ENCODE data around the gene RTN4IP1.

Gene RTN4IP1

DNA sequence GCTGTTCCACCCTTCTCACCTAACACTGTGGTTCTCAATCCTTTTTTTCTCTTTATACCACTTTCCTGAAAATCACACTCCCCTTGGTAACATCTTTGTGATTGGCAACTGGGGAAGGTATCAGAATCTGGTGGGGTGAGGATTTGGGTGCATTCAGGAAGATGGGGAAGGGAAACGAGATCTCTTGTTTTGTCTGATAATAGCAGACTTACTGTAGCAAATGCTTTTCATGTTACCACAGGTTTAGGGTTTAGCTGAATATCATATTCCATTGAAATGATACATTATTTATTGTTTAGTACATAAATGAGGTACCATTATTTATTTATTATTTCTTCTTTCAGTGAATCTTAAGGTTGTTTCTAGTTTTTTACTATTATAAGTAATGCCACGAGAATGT is 100.8 kb downstream of the RTN4IP1 start:
- H3K27ac ChIP-seq, result peak overlapping the region; percentile 98
- no peak for DNase-seq (ENCODE audit: low read depth, low spot score)

DNA sequence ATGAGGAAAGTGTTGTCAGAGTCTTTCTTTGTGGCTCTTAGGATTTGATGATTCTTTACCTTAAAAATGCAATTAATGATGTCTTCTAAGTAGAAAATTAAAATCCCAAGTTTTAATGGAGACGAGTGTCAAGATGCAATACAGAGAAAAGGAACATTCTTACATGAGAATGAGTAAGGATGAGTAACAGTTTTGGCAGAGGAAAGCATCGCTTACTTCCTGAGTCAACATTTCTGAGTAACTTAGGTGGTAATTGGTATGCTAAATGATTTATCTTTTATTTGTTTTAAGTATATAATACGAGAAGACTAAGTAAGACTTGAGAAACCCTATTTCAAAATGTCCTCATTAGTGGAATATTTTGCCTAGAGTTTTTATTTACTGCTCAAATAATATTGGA is 101.3 kb downstream of the RTN4IP1 start:
- H3K27ac ChIP-seq, result peak overlapping the region; percentile 98
- peak; percentile 88 for DNase-seq (ENCODE audit: low read depth, low spot score)

DNA sequence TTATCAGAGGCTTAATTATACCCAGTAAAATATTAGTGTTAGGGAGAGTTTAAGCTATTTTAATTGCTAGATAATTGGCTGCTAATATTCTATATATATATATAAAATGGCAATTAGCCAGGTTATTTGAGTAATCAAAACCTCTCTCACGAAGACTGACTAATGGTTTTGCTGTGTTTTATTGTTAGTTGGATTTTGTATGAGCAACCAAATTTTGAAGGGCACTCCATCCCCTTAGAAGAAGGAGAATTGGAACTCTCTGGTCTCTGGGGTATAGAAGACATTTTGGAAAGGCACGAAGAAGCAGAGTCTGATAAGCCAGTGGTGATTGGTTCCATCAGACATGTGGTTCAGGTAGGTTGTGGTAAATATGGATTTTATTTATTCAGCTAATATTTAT is 102.2 kb downstream of the RTN4IP1 start:
- H3K27ac ChIP-seq, result peak overlapping the region; percentile 98
- no peak for DNase-seq (ENCODE audit: low read depth, low spot score)

DNA sequence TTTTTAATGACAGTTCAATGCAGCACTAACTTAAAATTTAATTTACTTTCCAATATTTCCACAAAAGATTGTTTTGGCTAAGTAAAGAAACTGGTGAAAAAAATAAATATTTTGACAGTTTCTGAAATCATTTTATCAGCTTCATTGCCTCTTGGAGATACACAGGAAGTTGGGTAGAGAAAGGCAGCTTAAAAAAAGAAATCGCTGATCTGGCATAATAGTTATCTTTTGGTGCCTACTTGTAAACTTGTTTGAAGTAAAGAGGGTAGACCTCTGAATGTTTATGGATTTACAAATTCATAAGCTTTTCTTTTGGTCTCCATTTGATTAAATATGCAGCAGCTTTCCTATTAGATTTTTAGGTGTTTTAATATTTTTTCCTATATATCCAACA is 103.4 kb downstream of the RTN4IP1 start:
- peak overlapping the region; percentile 98 for H3K27ac ChIP-seq
- DNase-seq (ENCODE audit: low read depth, low spot score), result no peak

DNA sequence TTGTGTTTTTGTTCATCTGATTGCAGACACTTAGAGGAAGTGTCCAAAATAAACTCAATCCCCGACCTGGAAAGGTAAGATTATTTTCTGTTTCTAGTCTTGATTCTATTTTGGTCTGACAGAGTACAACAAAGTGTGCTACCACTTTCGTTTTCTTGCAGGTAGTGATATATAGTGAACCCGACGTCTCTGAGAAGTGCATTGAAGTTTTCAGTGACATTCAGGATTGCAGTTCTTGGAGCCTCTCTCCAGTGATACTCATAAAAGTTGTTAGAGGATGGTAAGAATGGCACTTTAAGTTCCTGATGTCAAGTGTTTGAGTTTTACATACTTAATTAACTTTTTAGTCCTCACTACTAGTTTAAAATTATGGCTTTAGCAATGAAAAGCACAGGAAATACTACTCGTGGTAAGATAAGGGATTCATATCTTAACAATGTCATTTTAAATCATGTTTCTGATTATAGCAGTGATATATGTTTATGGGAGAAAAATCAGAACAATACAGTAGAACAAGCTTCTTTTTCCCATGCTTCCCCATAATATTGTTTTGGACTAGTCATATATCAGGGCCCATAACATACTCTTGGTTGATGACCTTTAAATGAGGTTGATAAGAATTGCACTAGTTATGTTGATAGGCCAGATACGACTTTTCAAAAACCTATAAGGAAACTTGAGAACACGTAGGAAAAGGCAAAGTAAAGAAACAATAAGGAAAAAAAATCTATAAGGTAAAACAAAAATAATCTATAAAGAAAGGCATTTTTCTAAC is 104.0 kb downstream of the RTN4IP1 start:
- H3K27ac ChIP-seq, result peak overlapping the region; percentile 98
- DNase-seq (ENCODE audit: low read depth, low spot score), result no peak

DNA sequence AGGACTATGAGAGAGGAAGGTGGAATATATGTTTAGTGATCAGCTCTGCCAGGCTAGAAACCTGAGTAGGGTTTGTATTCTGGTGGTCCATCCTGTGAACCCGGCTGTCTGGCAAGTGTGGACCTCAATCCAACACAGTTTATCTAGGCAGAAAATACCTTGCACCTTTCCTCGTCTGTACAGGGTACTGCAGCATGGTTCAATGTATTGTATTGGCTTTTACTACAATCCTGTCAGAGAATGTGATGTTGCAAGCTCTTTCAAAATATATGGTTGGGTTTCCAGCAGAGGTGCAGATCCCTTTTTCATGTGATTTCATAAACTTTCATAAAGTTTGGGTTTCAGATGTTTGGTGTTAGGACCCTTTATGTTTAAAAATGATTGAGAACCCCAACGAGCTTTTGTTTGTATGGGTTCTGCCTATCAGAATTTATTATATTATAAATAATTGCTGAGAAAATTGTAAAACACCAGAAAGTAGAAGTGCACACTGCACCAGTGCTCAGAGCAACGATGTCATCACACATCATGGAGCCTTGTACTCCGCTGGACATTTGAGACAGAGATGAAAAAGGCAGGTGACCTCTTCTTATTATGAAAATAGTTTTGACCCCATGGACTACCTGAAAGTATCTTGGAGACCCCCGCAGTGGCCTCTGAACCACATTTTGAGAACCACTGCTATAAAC is 106.6 kb downstream of the RTN4IP1 start:
- no peak for DNase-seq (ENCODE audit: low read depth, low spot score)
- H3K27ac ChIP-seq, result peak overlapping the region; percentile 98

All from epithelial cell of prostate (primary cell).